ENCODE results near the gene RPL32.

DNA sequence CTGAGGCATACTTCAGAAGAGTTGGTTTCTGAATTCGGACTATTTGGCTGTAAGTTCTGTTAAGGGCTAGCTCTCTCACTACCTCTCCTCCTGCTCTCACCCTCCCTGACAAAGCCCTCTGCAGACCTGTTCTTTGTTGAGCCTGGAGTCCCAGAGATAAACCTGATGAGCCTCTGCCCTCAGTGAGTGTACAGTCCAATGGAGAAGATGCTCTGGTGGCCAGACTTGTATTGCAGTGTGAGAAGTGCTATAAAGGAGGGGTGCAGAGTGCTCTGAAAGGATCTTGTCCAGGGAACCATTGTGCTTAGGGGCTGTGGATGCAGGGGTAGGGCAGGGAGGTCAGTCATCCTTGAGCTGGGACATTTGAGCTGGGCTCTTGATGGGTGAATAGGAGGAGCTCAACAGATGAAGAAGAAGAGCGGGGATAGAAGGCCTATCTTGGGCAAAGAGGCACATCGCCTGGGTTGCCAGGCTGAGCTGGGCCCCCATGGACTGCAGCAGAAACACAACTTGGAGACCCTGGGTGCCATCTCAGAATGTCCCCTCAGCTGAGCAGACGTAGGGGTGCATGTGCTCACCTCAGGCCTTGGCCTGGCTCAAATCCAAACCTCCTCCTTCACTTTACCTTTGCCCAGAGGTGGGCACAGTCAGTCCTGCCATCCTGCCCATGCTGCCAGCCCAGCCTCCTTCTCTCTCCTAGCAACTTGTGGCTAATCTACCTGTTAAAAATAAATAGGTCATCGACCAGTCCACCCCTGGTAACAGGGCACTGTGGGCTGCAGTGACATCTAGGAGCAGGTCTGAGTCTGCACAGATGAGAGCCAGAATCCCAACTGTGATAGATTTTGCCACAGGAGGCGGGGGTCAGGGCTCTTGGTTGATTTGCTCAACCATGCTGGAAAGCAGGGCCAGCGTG is 41.6 kb downstream of the RPL32 start:
- TF ChIP-seq EZH2 (IDR thresholded peaks at IDR 0.05; ENCODE audit: insufficient read depth, low read length) (no peak), CTCF (IDR thresholded peaks at IDR 0.05; ENCODE audit: insufficient read depth, low read depth, low read length) (no peak)

All from astrocyte (in vitro differentiated cells and primary cell).